BJ (cell line): ENCODE data around the gene GRAMD2A. TPM values are rescaled to one million over a fixed set of nuclear protein-coding genes. Genes with fewer than 3 reads are reported as not detected.

ENCODE experiments used
- CTCF ChIA-PET: fragments of 350-600 bp; formaldehyde crosslinking; extraction: SDS; loops from one replicate; lab custom pipeline; 2021; ENCODE audit warnings: antibody characterized with exemption, inconsistent platforms; lab: Yijun Ruan, JAX
- POLR2A ChIA-PET: fragments of 300-600 bp; sonication (Branson Sonifier 250); formaldehyde crosslinking; extraction: SDS; loops from one replicate; lab custom pipeline; 2021; ENCODE audit warnings: antibody characterized with exemption; lab: Charles Lee
- DNase-seq: peaks from one replicate; pipeline ENCODE4 v3.0.0-alpha.2; 2011; ENCODE audit warnings: low read depth
- H3K27me3 ChIP-seq: 2 replicates; pipeline ENCODE4 v1.6.0; 2011; ENCODE audit warnings: low read length; ENCODE audit not compliant: control insufficient read depth, insufficient read depth
- H3K36me3 ChIP-seq: 2 replicates; pipeline ENCODE4 v1.5.1; 2011; ENCODE audit warnings: low read length; ENCODE audit not compliant: control insufficient read depth, insufficient read depth
- H3K4me3 ChIP-seq: 2 replicates; pipeline ENCODE4 v1.5.1; 2011; ENCODE audit warnings: low read depth, mild to moderate bottlenecking, control low read depth, low read length
- CTCF ChIP-seq: IDR thresholded peaks from 2 replicates; pipeline ENCODE4 v1.5.1; 2011; ENCODE audit warnings: low read depth, mild to moderate bottlenecking, control low read depth, inconsistent platforms, low read length, moderate library complexity; ENCODE audit not compliant: insufficient read depth
- polyA plus RNA-seq: library from polyadenylated mRNA; depleted of rRNA; stranded (reverse); fragments of >200 nt; gene quantifications from 2 replicates; pipeline ENCODE4 v1.2.3, GENCODE V29; 2011

The GRAMD2A gene
- polyA plus RNA-seq, 1 experiment, result 0.21 TPM

GRCh38 chr15:72169236-72169920, 28.2 kb downstream of the GRAMD2A start:
- TF ChIP-seq CTCF, result no peak
- Histone ChIP-seq H3K4me3 (no peak overlapping the region), H3K27me3 (peaks cover 4% of the 10 kb centered on the region), H3K36me3 (no peaks in the 10 kb centered on the region)
- no peak for DNase-seq
- POLR2A ChIA-PET, result no interaction called here
- CTCF ChIA-PET, result interaction anchor here (1.2 to 2.6 kb wide), 2 partner anchors 12 to 13 kb away, joined by 3 to 18 read pairs; no protein-coding TSS in a partner anchor

GRCh38 chr15:72168808-72169190, 28.8 kb downstream of the GRAMD2A start:
- peaks cover 3% of the 10 kb centered on the region for H3K27me3 ChIP-seq
- DNase-seq, result no peak
- no peak overlapping the region for H3K4me3 ChIP-seq
- ChIA-PET POLR2A (interaction anchor here (0.7 kb wide), 1 partner anchor 13 kb away, joined by 3 read pairs; no protein-coding TSS in a partner anchor), CTCF (interaction anchor here (1.2 to 2.6 kb wide), 2 partner anchors 12 to 13 kb away, joined by 3 to 18 read pairs; no protein-coding TSS in a partner anchor)
- TF ChIP-seq CTCF, result no peak
- H3K36me3 ChIP-seq, result no peaks in the 10 kb centered on the region

- DNase-seq, result no peak
- POLR2A ChIA-PET, result interaction anchor here (0.7 kb wide), 1 partner anchor 12 kb away, joined by 3 read pairs; no protein-coding TSS in a partner anchor
- CTCF ChIA-PET, result interaction anchor here (1.2 to 2.6 kb wide), 2 partner anchors 12 to 13 kb away, joined by 3 to 18 read pairs; no protein-coding TSS in a partner anchor
- no peak for TF ChIP-seq CTCF
- Histone ChIP-seq H3K36me3 (no peaks in the 10 kb centered on the region), H3K4me3 (no peak overlapping the region), H3K27me3 (peaks cover 6% of the 10 kb centered on the region)
Measured at GRCh38 chr15:72168131-72168807, 29.3 kb downstream of the GRAMD2A start.

GRCh38 chr15:72167445-72167844, 30.1 kb downstream of the GRAMD2A start:
- ChIA-PET POLR2A (no interaction called here), CTCF (interaction anchor here (1.0 kb wide), 1 partner anchor 12 kb away, joined by 4 read pairs; no protein-coding TSS in a partner anchor)
- H3K4me3 ChIP-seq, result no peak overlapping the region
- no peak for DNase-seq
- no peak for TF ChIP-seq CTCF
- H3K36me3 ChIP-seq, result no peaks in the 10 kb centered on the region
- peaks cover 6% of the 10 kb centered on the region for H3K27me3 ChIP-seq
